Effector CD4-positive, alpha-beta T cell (primary cell): ENCODE measurements around the gene FHAD1.

Experiments
- DNase-seq: peaks from one replicate; pipeline ENCODE4 v3.0.0-alpha.2; 2020

FHAD1 gene

DNA sequence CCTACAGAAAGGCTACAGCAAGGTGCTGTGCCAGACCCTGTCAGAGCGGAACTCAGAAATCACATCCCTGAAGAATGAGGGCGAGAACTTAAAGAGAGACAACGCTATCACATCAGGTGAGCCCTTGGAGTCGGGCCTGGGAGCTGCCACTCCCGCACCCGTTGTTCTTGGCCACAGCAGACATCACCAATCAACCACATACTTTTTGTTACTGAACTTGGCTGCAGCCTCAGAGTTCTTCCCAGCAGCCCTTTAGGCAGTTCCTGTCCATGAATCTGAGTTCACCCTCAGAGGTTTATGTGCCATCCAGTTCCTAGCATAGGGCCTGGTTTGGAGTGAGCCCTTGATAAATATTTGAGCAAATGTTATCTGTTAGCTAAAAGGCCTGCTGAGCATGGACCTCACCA lies 61.6 kb downstream of the FHAD1 start:
- DNase-seq = no peak

DNA sequence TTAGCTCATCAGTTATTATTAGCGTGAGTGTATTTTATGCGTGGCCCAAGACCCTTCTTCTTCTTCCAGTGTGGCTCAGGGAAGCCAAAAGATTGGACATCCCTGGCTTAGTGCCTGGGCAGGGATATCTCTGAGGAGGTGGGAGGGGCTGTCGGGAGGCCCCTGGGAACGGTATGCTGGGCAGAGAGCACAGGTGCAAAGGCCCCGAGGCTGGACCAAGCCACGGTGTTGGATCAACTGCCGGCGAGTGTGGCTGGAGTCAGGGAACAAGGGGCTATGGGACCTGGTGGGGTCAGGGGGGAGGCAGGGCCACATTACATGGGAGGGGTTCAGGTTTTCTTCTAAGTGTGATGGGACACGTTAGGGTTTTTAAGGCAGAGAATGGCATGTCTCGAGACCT lies 62.7 kb downstream of the FHAD1 start:
- no peak for DNase-seq

DNA sequence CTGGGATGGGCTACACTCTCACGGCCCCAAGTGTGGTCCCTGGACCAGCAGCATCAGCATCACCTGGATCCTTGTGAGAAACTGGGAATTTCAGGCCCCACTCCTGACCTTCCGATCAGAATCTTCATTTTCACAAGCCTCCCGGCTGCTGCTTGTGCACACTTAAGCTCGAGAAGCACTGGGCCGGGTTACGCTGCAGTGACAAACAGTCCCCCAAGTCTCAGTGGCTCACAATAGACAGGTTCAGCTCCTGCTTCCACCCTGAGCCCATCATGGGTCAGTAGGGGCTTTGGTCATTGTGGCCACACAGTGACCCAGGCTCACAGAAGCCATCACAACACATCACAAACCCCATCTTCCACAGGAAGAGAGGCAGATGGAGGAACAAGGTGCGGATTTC lies 63.5 kb downstream of the FHAD1 start:
- no peak for DNase-seq

DNA sequence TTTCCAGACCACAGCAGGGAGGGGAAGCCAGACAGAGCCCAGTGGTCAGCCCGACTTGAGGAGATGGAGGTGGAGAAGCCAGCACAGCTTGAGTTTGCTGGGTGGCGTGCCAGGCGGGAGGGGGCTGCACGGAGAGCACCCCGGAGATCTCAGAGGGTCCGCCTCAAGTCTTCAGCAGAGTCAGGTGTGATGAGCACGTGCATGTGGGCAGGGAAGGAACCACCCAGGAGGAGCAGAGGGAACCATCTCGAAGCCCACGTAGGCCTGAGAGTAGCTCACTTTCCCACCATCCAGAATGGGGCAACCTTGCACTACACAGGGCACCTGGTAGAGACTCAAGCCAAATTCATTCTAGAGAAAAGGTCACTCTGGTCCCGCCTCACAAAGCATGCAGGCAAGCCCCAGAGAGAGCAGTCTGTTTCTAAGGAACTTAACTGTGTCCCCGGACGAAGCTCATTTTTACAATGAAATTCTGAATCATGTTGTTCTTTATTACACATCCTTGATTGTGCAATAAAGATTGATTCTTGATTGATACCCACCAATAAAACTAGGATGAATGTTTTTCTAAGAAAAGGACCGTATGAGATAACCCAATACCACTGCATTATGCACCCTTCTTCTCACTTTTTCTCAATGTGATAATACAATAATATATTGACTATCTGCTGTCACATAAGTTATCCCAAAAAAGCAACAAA lies 64.2 kb downstream of the FHAD1 start:
- DNase-seq = no peak

DNA sequence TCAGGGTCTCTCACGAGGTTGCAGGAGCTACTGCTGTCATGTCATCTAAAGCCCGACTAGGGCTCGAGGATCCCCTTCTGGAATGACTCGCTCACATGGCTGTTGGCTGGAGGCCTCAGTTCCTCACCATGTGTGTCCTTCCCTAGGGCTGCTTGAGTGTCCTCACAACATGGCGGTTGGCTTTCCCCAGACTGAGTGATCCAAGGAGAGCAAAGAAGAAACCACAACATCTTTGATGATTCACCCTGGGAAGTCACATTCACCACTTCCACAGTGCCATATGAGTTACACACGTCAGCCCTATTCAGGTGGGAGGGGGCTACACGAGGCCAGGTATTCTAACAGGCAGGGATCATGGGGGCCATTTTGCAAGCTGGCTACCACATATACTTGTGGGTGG lies 64.9 kb downstream of the FHAD1 start:
- DNase-seq = no peak

DNA sequence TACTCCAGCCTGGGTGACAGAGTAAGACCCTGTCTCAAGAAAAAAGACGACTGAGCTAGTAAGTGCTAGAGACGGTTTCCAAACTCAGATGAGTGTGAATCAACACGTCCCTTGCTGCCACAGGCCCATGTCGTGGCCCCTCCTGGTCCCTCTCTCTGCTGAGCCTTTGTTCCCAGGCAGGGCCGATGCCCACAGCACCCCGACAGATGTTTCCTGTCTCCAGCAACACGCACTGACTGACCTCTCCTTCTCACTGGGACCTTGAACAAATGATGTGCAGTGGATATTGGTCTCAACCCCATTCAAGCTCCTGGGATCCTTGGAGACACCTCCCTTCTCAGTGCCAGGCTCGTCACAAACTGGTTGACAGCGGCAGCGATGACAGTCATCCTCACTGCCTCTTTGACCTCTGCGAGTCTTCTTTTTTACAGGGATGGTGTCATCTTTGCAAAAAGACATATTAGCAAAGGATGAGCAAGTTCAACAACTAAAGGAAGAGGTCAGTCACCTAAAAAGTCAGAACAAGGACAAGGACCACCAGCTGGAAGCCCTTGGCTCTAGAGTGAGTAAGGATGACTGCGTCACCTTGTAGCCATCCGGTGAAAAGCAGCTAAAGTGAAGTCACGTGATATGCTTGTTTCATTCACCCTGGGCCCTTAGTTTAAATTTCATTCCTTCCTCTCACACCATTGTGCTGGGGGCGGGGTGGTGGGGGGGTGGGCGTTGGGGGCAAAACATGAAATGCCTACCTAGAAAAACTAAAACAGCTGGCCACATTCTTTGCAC lies 65.8 kb downstream of the FHAD1 start:
- DNase-seq = no peak

DNA sequence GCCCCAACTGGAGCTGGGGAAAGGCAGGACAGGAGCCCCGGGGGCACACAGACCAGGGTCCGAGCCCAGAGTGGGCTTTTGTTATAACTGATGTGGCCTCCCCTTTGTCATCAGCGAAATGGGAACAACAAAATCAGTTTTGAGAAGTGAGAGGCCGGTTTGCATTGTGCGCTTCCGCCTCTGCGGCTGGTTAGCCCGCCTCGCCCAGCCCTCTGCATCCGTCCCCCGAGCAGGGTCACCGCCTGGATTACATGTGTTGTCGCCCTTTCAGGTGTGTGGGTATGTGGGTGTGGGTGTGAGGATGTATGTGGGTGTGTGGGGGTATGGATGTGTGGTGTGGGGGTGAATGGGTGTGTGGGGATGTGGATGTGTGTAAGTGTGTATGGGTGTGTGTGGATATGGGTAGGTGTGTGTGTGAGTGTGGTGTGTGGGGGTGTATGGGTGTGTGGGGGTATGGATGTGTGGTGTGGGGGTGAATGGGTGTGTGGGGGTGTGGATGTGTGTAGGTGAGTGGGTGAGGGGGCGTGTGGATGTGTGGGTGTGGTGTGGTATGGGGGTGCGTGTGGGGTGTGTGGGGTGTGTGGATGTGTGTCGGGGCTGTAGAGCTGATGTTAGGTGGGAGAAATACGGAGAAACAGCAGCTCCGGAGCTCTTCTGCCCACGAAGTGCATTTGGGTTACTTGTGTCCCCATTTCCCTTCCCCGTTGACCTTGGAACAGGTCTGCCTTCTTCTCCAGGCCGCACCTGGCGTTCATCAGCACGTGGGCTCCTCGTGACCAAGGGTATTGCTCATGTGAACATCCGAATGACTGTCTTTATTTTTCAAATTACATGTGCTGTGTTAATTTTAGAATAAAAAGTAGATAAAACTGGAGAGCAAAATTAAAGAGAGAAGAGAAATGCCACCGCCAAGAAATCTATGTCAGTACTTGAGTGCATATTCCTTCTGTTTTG lies 67.6 kb downstream of the FHAD1 start:
- no peak for DNase-seq

DNA sequence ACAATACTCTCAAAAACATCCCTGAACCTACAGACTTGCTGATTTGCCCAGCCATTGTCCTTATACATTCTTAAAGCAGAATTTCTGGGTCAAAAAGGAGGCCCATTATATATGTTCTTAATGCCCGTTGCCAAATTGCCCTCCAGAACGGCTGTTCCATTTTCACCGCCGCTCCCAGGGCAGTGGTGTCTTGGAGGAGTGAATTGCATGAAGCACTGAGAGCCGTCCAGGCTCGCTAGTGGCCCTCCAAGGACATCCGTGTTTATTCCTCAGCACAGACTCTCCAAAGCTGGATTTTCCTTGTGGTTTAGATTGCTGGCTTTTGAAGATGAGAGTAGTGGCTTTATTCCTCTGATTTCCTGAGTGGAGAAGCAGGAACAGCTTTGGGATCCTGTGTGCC lies 68.8 kb downstream of the FHAD1 start:
- DNase-seq = no peak

DNA sequence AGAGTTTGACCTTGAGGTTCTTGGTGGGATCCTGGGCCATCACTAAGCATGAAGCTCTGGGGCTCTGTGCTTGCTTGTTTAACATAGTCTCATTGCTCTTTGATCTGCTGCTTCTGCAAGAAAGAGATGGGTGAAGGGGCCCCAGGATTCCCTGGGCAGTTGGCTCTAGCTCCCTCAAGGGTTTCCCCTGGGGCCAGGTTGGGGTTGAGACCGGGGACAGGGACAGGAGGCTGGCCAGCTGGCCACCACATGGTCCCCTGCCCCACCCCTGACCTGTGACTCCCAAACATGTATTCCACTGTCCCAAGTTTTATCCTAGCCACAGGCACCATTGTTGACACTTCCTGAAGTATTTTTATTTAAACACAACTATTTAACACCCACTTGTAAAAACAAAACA lies 69.5 kb downstream of the FHAD1 start:
- no peak for DNase-seq

DNA sequence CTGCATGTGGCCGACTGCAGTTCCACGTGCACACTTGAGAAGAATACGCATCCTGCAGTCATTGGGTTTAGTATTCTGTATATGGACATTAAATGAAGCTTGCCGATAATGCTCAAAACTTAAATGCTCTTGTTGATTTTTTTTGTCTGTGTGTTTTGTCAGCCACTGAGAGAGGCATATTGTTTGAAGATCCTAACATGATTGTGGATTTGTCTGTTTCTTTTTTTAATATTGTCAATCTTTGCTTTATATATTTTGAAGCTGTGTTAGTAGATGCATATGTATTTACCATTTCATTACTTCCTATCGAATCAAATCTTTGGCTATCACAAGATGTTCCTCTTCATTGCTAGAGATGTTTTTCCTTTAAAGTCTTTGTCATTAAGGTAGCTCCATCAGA lies 73.2 kb downstream of the FHAD1 start:
- no peak for DNase-seq

DNA sequence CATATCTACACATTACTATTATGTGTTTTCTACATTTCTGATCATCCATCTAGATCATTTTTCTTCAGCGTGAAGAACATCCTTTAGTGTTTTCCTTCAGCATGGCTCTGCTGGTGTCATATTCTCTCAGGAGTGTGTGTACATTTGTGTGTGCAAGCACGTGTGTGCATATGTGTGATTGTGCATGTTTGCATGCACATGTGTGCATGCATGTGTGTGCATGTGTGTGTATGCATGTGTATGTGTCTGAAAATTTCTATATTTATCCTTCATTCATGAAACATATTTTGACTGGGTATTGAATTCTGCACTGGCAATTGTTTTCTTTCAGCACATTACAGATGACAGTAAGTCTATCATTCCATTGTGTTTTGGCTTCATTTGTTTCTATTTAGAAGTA lies 74.6 kb downstream of the FHAD1 start:
- DNase-seq = no peak

DNA sequence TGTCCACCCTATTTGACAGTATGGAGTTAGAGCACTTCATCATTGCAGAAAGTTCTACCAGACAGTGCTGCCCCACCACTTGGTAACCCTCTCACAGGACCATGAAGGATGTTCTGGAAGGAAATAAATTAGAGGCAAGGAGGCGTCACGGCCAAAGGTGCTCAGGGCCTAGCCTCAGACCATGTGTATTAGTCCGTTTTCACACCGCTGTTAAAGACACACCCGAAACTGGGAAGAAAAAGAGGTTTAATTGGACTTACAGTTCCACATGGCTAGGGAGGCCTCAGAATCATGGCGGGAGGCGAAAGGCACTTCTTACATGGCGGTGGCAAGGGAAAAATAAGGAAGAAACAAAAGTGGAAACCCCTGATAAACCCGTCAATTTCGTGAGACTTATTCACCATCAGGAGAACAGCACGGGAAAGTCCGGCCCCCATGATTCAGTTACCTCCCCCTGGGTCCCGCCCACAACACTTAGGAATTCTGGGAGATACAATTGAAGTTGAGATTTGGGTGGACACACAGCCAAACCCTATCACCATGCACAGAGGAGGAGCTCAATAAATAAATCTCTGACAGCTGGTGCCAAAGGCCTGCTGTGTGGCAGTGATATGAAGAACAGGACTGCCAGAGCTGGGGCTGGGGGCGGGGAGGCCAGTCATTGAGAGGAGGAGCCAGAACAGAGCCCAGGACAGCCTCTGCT lies 75.8 kb downstream of the FHAD1 start:
- no peak for DNase-seq

DNA sequence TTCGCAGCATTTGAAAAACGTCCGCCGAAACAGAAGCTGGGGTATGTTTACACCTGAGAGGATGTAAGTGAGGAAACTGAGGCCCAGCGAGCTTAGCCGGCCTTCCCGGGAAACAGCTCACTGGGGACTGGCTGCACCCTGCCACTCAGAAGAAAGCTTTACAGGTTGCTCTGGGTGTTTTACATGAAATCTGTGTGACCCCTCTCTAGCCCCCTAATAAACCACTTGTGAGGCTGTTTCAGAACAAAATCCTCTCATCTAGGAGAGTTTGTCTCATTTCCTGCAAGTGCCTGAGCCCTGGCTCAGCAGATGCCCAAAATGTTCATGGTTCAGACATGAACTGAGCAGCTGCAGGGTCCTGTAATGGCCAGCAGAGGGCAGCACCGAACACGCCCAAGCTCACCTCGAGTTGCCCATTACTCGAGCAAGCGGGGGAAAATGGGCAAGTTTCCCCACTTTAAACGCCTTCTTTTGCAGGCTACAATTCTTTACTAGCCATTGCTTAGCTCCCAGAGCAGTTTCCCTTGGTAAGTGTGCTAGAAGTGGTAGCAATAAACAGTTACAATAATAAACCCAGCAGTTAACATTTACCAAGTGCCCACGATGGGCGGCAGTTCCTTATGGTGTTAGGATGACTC lies 76.4 kb downstream of the FHAD1 start:
- DNase-seq = peak; percentile 63

DNA sequence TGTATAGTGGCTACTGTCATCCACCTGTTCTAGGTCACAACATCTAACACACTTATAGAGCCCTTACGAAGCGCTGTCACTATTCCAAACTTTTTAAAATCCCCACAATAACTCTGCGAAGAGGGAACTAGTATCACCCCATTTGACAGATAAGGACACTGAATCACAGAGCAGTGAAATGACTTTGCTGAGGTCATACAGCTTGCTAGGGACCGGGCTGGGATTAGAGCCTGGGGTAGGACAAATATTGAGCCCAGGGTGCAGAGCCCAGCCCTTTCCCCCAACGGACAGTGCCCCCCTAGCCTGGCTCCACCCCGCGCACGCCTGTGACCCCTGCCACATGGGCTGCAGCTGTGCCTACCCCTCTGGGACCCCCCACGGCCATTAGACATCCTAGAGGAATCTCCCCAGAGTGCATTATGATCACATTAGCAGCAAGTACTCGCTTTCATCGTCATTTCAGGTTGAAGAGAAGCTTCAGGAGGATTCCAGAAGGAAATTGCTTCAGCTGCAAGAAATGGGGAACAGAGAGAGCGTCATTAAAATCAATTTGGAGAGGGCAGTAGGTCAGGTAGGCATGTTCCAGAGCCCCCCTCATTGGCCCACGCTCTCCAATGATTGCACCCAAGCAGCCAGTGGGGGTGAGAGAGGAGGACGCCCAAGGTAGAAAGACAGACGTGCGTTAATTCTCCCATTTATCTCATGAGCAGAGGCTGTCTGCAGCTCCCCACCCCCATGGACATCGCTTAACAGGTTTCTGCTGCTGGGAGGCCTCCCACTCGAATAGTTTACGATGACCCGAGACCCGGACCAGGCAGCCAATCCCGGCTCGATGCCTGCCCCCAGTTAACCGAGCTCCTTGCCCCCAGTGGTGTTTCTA lies 77.2 kb downstream of the FHAD1 start:
- DNase-seq = no peak

DNA sequence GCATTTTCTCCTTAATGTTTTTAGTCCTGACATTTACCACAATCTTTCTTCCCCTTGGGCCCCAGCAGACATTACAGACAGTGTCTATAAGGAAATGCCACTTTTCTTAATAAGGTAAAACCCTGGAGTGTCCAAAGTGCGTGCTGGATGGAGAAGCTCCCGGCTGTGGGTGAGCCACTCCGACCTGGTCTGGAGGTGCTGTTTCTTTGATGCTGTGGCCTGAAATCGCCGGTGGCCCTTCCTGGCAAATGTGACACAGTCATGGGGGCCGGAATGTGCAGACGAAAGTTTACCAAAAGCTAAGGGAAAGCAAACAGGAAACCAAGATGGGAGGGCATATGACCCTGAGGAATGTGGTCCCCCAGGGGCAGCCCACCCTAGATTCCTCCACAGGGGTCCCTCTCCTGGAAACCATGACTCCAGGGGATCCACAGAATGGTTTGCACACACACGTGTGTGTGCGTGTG lies 77.9 kb downstream of the FHAD1 start:
- no peak for DNase-seq

DNA sequence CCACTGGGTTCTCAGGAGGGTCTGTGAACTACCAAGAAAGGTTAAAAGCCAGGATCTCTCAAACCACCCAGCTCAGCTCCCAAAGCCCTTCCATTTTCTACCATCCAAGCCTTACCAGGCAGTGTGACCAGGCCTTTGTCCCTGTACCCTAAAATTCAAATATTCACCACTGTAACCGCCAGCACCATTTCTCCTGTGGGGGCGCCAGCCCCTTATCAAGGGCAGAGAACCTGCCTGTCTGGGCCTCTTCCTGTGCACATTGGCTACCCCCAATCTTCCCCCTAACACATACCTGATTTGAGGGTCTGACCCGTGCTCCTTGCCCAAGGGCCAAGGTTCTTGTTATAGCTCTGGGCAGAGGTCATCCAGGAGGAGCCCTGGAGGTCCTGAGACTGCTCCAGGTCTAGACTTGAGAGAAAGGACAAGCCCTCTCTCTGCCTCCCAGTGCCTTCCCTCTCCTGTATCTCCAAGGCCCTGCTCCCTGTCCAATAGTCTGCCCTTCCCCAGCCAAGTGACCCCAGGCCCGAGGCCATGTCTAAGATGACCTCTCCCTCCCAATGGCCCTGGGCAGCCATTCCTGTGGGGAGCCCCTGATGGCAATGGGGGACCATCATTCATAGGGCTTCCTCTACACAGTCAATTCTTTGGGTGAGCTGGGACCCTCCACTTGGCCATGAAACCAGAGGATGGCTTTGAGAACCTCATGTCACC lies 78.5 kb downstream of the FHAD1 start:
- no peak for DNase-seq

DNA sequence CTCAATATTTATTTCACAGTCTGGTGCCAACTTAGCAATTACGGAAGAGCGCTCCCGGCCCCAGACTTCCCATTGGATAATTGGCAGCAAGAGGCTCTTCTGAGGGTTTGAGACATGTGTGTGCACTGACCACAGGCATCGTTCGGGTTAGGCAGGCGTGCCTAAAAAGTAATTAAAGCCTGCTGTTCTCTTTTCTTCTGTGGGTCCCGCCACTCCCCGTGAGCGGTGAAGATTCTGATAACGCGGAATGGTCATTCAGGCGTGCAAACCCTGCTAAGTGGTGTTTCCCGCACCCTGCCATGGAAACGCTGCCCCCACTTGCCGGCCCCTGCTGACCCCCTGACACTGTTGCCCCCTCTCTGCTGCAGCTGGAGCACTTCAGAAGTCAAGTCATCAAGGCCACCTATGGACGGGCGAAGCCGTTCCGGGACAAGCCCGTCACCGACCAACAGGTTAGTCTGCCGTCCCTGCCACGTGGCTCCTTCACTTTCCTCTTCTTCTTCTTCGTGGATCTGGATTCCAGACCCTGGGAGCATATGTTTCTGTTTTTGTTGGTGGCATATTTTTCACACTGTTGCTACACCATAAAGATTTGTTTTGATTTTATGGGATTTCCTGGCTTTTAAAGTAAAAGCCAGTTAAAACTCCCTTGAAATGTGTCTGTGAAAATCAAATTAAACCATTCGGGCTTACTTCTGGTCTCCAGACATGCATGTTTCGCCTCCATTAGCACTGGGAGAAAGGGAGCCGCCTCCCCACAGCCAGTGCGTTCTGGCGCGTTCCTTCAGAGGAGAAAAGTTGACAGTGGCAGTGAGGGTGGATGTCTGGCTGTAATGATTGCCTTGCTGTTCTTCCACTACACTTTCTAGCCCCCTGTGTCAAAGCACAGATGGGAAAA lies 79.9 kb downstream of the FHAD1 start:
- DNase-seq = no peak

DNA sequence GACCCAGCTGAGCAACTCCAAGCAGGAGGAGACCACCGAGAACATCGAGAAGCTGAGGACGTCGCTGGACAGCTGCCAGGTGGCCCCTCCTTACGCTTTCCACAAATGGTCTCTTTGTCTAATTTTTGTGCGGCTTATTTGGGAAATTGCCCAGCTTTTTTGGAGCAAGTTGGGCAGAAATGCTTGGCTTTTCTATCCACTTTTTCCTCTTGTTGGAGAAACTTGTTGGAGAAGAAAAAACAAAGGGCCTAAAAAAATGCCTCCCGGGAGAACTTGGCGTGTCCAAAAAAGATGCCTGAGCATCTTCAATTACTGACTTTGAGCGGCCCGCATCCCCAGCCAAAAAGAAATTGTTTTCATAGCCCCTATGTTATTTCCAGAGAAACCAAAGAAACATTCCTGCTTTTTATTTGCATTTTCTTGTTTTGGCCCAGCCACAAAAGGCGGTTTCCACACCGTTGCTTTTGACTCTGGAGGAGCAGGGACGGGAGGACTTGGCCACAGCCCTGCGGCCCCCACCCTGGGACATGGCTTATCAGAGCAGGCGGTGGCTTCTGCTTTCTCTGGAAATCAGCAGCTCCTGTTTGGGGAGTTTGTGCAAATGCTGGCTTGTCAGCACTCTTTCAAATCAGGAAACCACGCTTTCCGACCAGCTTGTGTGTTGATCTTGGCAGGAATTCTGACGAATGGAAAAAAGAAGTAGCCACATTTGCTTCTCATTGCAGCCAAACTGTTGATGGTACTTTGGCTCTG lies 81.5 kb downstream of the FHAD1 start:
- no peak for DNase-seq
